Loucy (cell line): ENCODE measurements around the gene WDHD1.

ENCODE experiments used
- EZH2phosphoT487 ChIP-seq: fragments of 200-600 bp; IDR thresholded peaks from 2 replicates; pipeline ENCODE4 v1.6.1; 2018; ENCODE audit warnings: antibody characterized with exemption, mild to moderate bottlenecking, moderate library complexity, borderline replicate concordance
- TF ChIP-seq, protein P1 (sequence below): fragments of 200-600 bp; sonication (generic); conservative IDR thresholded peaks from 2 replicates; pipeline ENCODE4 v1.5.1; 2014; ENCODE audit warnings: mild to moderate bottlenecking, antibody characterized with exemption, low read length

DNA sequence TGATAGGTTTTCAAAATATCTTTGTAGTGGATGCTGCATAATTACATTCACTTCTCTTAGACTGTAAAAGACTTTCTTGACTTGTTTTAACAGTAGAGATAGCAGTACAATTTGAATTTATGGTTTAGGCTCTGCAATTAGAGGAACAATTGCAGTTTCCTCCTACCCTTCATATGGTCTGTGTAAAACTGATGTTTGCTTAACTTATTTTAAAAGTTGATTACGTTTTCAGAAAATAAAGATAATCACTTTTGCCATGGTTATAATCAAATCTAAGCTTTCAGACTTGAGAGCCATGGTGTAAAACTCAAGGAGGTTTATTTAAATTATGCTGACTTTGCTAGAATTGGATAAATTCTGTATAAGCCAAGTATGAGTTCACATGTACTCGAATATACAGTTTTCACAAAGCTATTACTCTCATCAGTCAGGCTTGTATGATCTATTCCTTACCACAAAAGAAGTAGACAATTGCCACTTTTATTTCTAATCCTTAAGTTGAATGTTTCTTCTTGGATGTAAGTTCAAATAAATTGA is 22.1 kb upstream of the WDHD1 start:
- TF ChIP-seq, protein P1, sequence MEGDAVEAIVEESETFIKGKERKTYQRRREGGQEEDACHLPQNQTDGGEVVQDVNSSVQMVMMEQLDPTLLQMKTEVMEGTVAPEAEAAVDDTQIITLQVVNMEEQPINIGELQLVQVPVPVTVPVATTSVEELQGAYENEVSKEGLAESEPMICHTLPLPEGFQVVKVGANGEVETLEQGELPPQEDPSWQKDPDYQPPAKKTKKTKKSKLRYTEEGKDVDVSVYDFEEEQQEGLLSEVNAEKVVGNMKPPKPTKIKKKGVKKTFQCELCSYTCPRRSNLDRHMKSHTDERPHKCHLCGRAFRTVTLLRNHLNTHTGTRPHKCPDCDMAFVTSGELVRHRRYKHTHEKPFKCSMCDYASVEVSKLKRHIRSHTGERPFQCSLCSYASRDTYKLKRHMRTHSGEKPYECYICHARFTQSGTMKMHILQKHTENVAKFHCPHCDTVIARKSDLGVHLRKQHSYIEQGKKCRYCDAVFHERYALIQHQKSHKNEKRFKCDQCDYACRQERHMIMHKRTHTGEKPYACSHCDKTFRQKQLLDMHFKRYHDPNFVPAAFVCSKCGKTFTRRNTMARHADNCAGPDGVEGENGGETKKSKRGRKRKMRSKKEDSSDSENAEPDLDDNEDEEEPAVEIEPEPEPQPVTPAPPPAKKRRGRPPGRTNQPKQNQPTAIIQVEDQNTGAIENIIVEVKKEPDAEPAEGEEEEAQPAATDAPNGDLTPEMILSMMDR: no peak
- TF ChIP-seq EZH2phosphoT487: no peak
